Measurements from ENCODE around the gene NOS2.

GRCh38 chr17:27780092-27780827 is 20.1 kb downstream of the NOS2 start:
- TF ChIP-seq POLR2AphosphoS5 (IDR thresholded peaks at IDR 0.05) (no peak), POLR2A (IDR thresholded peaks at IDR 0.05; ENCODE audit: low read depth) (no peak)

Measured in esophagus muscularis mucosa (tissue), 2 donors.